GM18861 (cell line): ENCODE measurements around the gene UBE3A.

Experiments
- ATAC-seq: cut with Tn5 transposase; IDR thresholded peaks from one replicate; pipeline ENCODE4 v1.9.1; 2021; ENCODE audit not compliant: unreplicated experiment

UBE3A gene

DNA sequence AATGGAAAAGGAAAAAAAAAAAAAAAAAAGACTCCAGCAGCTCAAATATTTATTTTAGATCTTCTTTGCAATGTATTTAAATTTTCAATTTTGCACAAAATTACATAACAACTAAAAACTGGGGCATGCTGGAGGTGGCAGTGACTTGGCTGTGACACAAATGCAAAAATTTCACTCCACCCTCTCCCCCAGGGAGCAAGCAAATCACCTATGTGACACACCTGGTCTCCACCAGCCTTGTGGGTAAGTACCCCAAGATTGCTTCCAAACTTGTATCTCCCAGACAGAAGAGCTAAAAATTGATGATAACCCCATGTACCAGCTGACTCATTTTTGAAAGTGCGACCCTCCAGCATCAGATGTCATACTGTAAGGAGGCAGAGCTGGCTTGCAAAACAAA, 32.0 kb downstream of the UBE3A start:
- ATAC-seq: no peak

DNA sequence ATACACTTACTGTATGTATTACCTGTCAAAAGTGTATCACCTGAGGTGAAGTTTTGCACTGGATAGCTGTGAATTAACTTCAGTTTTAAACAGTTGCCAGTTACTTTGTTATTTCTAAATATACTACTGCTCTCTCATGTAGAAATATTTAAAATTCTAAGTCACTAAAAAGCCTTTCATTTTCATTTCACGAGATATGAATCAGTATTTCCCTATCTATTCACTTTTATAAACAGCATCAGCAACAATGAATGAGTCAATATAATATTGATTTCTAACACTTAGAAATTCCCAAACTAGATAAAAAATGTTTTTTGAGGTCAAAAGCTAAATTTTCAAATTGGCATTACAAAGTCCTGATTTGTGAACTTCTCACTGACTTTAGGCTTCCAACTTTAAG, 32.6 kb downstream of the UBE3A start:
- no peak for ATAC-seq

DNA sequence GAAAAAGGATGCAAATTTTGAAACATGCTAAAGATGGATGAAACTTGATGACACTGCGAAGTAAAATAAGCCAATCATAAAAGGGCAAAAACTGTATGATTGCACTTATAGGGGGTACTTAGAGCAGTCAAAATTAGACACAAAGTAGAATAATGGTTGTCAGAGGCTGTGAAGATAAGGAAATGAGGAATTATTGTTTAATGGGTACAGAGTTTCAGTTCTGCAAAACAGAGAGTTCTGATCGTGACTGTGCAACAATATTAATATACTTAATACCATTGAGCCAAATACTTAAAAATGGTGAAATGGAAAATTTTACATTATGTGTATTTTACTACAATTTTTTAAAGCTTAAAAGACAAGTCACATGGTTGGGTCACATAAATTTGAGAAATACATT, 35.1 kb downstream of the UBE3A start:
- ATAC-seq: no peak

DNA sequence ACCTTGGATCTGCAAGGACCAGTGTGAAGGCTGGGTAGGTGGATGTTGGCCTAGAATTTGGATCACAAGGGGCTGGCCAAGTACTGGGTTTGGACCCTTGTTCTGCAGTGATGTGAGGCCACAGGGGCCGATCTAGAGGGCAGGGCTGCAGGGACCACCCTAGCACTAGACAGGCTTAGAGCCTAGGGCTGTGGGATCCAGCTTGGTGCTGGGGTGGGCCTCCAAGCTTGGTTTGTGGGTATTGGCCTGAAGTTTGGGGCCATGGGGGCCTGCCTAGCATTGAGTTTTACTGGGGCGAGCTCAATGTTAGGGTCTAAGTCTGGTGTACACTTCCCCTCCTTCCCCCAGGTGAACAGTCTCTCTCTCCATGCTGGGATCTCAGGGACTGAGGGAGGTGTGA, 36.5 kb downstream of the UBE3A start:
- no peak for ATAC-seq

DNA sequence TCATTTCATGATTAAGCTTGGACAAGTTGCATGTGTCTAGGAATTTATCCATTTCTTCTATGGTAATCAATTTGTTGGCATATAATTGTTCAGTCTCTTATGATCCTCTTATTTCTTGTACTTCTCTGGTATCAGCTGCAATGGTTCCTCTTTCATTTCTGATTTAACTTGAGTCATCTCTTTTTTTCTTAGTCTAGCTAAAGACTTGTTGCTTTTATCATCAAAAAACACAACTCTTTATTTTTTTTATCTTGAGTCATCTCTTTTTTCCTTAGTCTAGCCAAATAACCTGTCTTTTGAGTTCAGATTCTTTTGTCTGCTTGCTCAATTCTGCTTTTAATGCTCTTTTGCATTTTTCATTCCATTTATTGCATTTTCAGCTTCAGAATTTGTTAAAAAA, 37.3 kb downstream of the UBE3A start:
- no peak for ATAC-seq

DNA sequence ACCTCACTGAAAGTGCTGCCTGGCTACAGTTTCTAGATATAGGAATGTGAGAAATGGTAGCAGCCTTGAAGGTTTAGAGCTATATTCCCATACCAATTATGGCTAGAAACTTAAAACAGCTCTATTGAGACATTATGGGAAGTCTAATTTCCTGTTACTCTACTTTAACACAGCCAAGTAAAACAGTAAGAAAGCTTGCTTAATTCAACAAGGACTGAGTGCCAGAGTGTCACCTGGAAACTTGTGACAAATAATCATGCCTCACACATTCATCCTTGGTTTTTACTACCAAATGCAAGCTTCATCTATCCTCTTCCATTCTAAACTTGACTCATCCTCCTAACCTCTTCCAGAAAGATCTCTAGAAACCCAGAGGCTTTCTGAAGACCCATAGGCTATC, 41.7 kb downstream of the UBE3A start:
- no peak for ATAC-seq

DNA sequence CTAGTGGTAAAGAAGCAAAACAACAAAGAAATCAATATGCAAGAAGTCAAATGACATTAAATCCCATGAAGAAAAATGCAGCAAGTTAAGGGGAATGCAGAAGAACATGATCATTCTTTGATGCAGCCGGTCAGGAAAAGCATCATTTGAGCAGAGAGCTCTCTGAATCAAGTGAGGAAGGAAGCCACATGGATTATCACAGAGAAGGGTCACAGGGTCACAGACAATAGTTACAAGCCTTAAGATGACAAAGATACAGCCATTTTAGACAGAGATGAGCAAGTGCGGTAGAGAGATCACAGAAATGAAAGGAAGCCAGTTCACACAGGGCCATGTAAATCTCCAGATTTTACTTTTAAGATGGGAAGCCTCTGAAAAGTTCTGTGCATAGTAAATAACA, 43.9 kb downstream of the UBE3A start:
- no peak for ATAC-seq

DNA sequence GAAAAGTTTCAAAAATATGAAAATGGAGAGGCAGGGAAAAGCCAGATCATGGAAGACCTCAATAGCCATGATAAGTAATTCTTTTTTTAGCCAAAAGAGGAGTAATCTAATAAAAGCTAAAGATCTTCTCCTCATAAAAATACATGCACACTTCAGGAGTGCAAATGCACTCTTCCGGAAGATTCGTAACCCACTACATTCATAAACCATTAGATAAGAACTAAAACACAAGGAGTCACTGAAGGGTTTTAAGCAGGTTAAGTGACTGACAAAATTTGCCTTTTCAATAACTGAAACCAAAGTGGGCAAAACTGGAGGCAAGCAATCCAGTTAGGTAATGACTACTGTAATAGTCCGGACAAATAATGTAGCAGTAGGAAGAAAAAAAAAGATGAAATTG, 46.0 kb downstream of the UBE3A start:
- ATAC-seq: no peak

DNA sequence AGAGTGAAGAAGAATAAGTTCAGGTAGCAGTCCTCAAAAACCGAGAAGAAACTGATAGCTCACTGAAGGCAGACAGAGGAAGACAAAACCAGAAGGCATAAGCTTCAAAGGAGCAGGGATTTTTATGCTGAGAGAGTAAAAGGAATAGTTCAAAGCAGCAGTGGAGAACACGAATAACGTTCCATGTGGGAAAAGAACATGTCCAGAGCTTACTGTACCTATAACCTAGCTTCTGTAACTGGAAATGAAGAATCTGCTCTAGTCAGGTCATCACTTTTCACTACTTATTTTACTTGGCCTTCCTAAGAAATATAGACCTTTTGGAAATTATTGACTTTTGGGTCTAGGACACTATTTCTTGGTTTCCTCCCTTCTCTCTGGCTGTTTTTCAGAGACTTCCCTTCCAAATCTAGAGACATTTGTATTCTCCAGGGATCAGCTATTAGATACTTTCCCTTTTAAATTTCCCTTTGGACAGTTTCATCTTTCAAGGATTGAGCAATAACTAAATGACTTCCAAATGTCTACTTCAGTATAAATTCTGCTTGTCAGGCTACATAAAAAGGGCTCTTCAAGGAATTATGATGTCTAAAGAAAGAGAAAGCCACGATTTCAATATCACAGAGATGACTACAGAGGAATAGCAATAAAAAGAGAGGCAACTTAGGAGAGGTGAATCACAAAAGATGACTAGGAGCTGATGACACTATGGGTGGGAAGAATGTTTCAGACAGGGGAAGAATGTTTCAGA, 46.7 kb downstream of the UBE3A start:
- ATAC-seq: no peak

DNA sequence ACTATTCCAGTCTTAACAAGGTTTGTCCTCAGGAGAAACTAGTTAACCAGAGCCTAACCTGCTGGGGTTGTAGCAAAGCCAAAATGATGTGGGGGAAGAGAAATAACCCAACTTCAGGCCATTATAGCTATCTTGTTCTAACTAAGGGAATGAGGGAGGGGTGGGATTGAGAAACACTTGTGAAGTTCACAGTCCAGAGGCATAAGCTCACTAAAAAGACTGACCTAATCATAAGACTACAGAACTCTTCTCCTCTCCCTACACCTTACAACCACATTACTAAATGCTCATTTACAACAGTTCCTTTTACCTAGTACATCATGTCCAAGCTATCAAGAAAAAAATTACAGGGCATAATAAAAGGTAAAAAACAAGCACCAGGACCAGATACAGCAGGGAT, 52.8 kb downstream of the UBE3A start:
- ATAC-seq: no peak

DNA sequence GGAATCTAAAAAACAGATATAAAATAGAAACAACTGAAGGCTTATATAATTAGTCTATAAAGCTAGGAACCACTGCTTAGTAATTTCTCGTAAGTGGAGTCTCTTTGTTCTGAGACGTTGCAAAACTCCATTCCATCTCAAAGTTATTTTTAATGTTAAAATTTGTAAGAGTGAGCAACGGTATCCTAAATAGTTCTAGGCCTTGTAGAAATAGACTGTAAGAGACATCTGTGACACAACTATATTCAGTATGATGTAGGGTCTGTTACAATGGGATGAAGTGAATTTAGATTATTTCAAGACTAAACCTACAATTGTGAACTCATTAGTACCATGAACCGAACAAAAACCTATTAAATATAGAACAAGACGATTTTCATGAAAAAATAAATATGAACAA, 57.2 kb downstream of the UBE3A start:
- ATAC-seq: no peak

DNA sequence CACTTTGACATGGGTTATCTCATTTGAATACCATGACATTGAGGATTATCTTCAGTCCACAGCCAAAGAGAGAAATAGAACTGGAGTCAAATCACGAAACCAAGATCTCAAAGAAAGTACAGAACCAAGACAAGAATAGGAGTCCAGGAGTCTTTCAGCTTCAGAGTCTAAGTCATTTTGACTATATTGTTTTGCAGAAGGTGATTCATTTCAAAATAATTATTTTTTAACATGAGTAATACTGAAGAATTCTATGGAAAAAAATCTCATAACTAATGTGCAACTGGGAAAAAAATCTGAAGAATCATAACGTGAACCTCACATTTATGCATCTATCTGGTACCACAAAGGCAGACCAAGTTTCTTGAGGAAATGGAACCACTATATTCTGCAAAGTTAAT, 60.3 kb downstream of the UBE3A start:
- ATAC-seq: no peak

DNA sequence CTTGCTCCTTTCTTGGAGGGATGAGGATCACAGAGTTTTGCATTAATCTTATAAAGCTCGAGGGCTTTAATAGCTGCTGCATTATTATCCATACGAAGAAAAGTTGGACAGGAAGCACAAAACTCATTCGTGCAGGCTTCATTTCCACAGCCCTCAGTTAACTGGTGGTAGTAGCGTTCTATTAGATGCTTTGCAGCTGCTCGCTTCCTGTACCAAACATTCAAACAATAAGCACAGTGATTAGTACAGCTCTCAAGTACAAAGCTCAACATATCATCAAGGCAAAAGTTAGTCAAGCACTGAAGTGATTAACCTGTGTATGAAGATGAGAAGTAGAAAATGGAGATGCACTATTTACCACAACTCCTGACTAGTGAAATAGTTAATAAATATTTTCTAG, 63.3 kb downstream of the UBE3A start:
- ATAC-seq: no peak

DNA sequence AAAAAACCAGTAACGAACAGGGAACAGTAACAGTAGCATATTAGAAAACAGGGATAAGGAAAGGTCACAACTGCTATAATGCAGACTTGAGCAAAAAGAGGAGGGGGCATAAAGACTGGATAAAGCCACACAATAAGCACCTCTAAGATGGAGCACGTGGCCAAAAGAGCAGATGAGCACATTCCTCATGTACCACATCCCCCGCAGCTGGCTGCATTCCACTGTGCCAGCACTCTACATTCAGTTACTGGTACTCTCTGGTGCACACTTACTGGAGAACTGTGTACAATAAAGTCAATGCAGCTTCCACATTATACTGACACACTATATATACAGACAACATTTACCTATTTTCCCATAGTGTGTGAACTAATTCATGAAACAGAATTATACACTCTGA, 64.7 kb downstream of the UBE3A start:
- no peak for ATAC-seq

DNA sequence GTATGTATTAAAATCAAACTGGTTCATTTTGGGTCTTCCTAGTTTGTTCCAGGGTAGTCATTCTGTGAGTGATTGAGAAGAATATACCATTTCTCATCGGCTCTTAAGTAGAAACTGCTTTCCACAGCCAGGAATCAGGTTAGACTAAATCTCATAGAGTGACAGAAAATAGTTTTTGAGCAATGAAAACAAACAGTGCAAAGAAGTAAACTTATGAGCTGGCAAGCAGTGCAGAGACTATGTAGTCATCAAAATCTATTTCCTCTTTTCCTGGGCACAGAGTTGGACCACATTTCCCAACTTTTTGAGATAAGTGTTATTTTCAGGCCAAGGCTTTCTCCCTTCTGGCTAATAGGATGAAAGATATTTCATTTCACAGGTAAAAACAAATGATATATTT, 66.5 kb downstream of the UBE3A start:
- no peak for ATAC-seq

DNA sequence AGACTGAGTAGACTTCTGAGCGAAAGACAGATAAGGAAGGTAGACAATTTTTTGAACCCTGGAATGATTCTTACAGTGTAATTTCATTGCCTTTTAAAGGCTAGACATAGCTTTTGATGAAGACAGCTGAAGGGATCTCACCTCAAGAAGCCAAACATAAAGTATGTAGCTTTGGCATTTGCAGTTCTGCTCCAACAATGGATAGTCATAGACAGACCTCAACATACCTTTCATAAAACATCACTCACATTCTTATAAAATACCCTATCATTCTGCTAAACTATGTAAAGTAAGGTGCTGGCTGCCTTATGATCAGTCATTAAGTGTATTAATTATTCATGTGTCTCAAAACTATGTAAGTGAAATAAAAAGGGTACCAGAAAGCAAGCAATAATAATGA, 70.0 kb downstream of the UBE3A start:
- ATAC-seq: no peak

DNA sequence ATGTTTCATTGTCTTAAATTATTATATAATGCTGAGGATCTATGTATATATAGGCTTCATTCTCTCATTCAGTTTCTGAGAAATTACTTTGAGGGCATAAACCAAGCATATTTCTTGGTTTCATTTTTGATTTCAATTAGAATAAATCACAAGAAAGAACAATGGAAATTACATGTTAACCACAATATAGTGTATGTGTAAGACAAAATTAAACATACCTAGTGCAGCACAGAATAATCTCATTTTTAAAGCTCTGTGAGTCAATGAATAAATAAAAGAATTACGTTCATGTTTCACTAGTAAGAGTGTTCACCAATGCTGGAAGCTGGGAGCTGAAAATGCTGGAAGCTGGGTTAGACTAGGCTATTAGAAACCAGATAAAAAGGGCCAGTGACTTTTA, 72.8 kb downstream of the UBE3A start:
- ATAC-seq: no peak

DNA sequence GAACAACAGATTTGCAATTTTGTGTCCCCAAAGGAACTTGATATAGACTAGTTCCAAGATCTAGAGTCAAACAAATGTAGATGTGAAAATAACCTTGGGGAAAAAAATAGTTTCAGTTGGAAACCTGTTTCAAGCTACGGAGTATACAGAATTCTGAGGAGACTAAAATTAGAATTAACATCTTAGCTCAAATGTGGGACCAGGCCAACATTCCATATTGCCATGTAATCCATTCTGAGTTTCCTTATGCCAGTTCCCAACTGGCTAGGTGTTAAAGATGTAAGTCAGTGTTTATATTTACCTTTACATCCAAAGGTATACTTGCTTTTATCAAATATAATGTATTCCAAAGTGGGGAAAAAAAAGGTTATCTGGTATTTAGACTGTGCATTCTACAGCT, 76.3 kb downstream of the UBE3A start:
- ATAC-seq: no peak

DNA sequence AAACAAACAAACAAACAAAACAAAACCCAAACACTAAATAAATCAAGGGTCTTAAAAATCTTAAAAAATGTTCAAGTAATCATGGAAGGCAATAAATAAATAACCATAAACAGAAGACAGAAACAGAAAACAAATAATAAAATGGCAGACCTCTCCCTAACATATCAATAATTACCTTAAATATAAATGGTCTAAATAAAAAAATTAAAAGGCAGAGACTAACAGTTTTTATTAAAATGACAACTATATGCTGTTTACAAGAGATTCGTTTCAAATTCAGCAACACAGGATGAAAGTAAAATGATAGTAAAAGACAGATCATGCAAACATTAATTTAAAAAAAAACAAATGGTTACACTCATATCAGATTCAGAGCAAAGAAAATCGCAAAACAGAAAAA, 91.1 kb downstream of the UBE3A start:
- no peak for ATAC-seq

DNA sequence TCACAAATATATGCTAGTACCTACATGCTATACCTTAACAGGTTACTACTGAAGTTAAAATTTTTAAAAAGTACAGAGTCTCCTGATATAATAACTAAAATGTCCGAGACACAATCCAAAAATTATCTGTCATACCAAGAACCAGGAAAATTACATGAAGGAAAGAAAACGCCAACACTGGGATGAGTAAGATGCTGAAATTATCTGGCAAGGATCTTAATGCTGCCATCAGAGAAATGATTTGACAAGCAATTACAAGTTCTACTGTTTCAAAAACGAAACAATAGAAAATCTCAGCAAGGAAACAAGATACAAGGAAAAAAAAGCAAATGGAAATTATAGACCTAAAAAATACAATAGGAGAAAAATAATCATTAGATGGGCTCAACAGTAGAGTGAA, 92.5 kb downstream of the UBE3A start:
- no peak for ATAC-seq

DNA sequence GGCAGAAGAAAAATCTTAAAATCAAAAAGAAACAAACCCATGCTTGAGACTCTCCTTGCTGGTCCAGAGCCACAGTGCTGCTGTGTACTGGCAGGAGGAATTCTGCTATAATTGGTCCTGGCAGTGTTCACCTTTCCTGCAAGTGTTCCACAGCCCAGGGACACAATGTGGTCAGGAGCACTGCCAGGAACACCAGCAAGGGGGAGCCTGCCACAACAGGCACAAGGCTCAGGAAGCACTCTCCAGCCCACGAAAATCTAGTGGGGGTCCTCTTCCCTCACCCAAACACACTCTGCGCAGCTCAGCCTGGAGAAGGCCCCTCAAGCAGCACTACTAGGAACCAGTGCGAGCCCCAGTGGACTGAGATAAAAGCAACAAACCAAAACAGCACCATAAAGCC, 92.9 kb downstream of the UBE3A start:
- ATAC-seq: no peak

DNA sequence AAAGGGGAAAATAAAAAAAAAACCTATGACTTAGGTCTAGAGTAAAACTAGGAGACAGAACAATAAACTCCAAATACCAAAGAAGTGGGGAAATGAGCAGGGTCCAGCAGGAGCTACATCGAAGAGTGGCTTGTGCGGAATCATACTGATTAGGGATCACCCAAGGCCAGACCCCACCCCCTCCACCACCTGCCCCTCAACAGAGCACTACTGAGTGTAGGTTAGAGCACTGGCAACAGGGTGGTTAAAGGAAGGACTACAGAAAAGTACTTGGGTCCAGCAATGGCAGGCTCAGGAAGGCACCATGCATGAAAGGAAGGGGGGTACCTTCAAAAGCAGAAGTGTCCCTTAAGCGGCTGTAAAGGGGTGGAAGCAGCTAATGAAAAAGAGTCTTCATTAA, 96.2 kb downstream of the UBE3A start:
- ATAC-seq: no peak

DNA sequence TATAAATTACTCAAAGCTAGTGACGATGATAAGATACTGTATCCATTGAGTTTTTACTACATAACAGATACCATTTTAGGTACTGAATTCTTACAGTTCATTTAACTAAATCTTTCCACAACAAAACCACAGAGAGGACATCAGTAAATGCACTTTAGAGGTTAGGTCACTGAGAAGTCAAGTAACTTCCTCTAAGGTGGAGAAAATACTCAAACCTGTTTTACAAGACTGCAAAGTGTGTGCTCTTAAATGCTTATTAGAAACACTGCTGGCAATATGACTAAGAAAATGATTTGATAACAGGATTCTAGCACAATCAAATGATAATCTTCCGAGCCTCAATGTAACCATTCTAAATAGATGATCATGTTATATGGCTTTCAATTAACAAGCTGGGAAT, 99.4 kb downstream of the UBE3A start:
- no peak for ATAC-seq

DNA sequence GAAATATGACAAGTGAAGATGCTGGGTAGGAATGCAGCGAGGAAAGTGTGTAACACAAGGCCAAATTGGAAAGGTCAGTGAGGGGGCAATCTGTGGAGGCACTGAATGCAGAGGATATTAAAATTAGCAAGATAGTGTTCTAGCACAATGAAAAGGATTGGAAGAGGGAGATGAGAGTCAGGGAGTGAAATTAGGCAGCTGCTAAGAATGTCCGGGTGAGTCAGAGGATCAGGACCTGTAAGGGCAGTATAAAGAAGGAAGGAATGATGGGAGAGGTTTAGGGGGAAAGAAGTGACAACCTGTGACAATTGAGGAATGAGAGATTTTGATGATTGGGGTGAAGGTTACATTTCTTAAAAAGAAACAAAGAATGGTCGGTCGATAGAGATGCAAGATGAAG, 103.5 kb downstream of the UBE3A start:
- ATAC-seq: no peak
